Left renal pelvis (tissue), 4 donors: ENCODE data around the gene ZNF836. TPM values are rescaled to one million over a fixed set of nuclear protein-coding genes. Genes with fewer than 3 reads are reported as not detected.
A peak's percentile ranks its signal among the peaks of the same experiment; 100 is the strongest.

Source experiments
- DNase-seq, 4 donors: peaks; one replicate each; pipeline ENCODE4 v3.0.0-alpha.2; 2013; ENCODE audit warnings: low read depth in 4 of 4, low spot score in 3 of 4
- polyA plus RNA-seq, 4 donors: library from polyadenylated mRNA; unstranded; fragments of 120-200 nt; gene quantifications; one replicate each; pipeline ENCODE4 v1.2.1, GENCODE V29; 2013; ENCODE audit not compliant: insufficient read length in 4 of 4

Gene ZNF836
- polyA plus RNA-seq, 4 donors: 15.4 to 23.4 (median 16.7) TPM

- peak in 1 of 4 donors; percentile 73 for DNase-seq
These were observed 17.7 kb upstream of the ZNF836 start for GRCh38 chr19:52188822-52189734.

GRCh38 chr19:52187407-52187806 is 16.0 kb upstream of the ZNF836 start:
- DNase-seq: no peak

- no peak for DNase-seq
These were observed 5.2 kb upstream of the ZNF836 start for GRCh38 chr19:52176574-52176973.

GRCh38 chr19:52172347-52172746 is 926 bp upstream of the ZNF836 start:
- no peak for DNase-seq

GRCh38 chr19:52170863-52171320 is 529 bp downstream of the ZNF836 start:
- DNase-seq: peak in 1 of 4 donors; percentile 31

- DNase-seq: no peak
These were observed 1.1 kb downstream of the ZNF836 start for GRCh38 chr19:52170304-52170703.

- DNase-seq: no peak
These were observed 15.6 kb downstream of the ZNF836 start for GRCh38 chr19:52155596-52156359.

GRCh38 chr19:52148256-52148655 is 23.2 kb downstream of the ZNF836 start:
- DNase-seq: no peak

GRCh38 chr19:52142001-52142595 is 29.3 kb downstream of the ZNF836 start:
- no peak for DNase-seq

GRCh38 chr19:52141203-52141602 is 30.2 kb downstream of the ZNF836 start:
- peak in 1 of 4 donors; percentile 25 for DNase-seq

- no peak for DNase-seq
These were observed 31.2 kb downstream of the ZNF836 start for GRCh38 chr19:52140032-52140710.

GRCh38 chr19:52139252-52140031 is 32.0 kb downstream of the ZNF836 start, which contains the start of gene ZNF616:
ZNF616 (minus strand) TSS chr19:52139938; CDS start chr19:52130512, 9,426 bp downstream.
- peak; percentile 83 to 89 (median 88) for DNase-seq

GRCh38 chr19:52138983-52139251 is 32.5 kb downstream of the ZNF836 start:
- peak in 1 of 4 donors; percentile 52 for DNase-seq

- peak in 2 of 4 donors; percentile 31 to 45 for DNase-seq
These were observed 33.0 kb downstream of the ZNF836 start for GRCh38 chr19:52138278-52138982.

- no peak for DNase-seq
These were observed 51.1 kb downstream of the ZNF836 start for GRCh38 chr19:52120286-52120685.

GRCh38 chr19:52115526-52116053 is 55.8 kb downstream of the ZNF836 start:
- DNase-seq: no peak

- no peak for DNase-seq
These were observed 56.7 kb downstream of the ZNF836 start for GRCh38 chr19:52114691-52115090.

GRCh38 chr19:52112624-52113023 is 58.8 kb downstream of the ZNF836 start:
- DNase-seq: no peak

GRCh38 chr19:52110780-52111179 is 60.6 kb downstream of the ZNF836 start:
- DNase-seq: no peak
